Astrocyte (in vitro differentiated cells and primary cell): Measurements from ENCODE around the gene FCER1G. TPM values are rescaled to one million over a fixed set of nuclear protein-coding genes. Genes with fewer than 3 reads are reported as not detected.

Source experiments
- DNase-seq: peaks from one replicate; pipeline ENCODE4 v3.0.0-alpha.2; 2010; ENCODE audit warnings: low read depth
- FAIRE-seq: peaks from 2 replicates; lab custom pipeline; 2011; peaks lifted over from hg19 to GRCh38; lab: Jason Lieb, UNC
- H2AFZ ChIP-seq: 2 replicates; pipeline ENCODE4 v1.6.0; 2012; ENCODE audit warnings: low read depth, low read length, inconsistent platforms
- H3K27ac ChIP-seq: 2 replicates; pipeline ENCODE4 v1.5.1; 2011; ENCODE audit warnings: low read depth, low read length, inconsistent platforms
- H3K27me3 ChIP-seq: 2 replicates; pipeline ENCODE4 v1.6.0; 2011; ENCODE audit warnings: low read length, inconsistent platforms; ENCODE audit not compliant: insufficient read depth
- H3K36me3 ChIP-seq: 2 replicates; pipeline ENCODE4 v1.5.1; 2011; ENCODE audit warnings: low read length, inconsistent platforms; ENCODE audit not compliant: insufficient read depth
- H3K4me1 ChIP-seq: 2 replicates; pipeline ENCODE4 v1.5.1; 2011; ENCODE audit warnings: low read length, inconsistent platforms; ENCODE audit not compliant: insufficient read depth
- H3K4me2 ChIP-seq: 2 replicates; pipeline ENCODE4 v1.6.0; 2012; ENCODE audit warnings: low read length, inconsistent platforms
- H3K4me3 ChIP-seq: 2 replicates; pipeline ENCODE4 v1.5.1; 2011; ENCODE audit warnings: low read depth, mild to moderate bottlenecking, low read length, inconsistent platforms; ENCODE audit not compliant: insufficient read depth
- H3K79me2 ChIP-seq: 2 replicates; pipeline ENCODE4 v1.6.0; 2012; ENCODE audit warnings: mild to moderate bottlenecking, low read length, inconsistent platforms; ENCODE audit not compliant: insufficient read depth
- H3K9ac ChIP-seq: 2 replicates; pipeline ENCODE4 v1.6.0; 2012; ENCODE audit warnings: mild to moderate bottlenecking, low read length, inconsistent platforms
- H3K9me3 ChIP-seq: 2 replicates; pipeline ENCODE4 v1.5.1; 2012; ENCODE audit warnings: low read depth, mild to moderate bottlenecking, low read length, inconsistent platforms; ENCODE audit not compliant: insufficient read depth
- H4K20me1 ChIP-seq: 2 replicates; pipeline ENCODE4 v1.6.0; 2012; ENCODE audit warnings: low read length, inconsistent platforms; ENCODE audit not compliant: insufficient read depth
- H3K27ac Mint-ChIP-seq: one replicate; pipeline ENCODE4 v1.8.0; 2021; ENCODE audit warnings: mild to moderate bottlenecking, mixed read lengths; ENCODE audit not compliant: unreplicated experiment
- H3K27me3 Mint-ChIP-seq: one replicate; pipeline ENCODE4 v1.8.0; 2021; ENCODE audit warnings: low read depth, mixed read lengths; ENCODE audit not compliant: unreplicated experiment
- H3K36me3 Mint-ChIP-seq: one replicate; pipeline ENCODE4 v1.8.0; 2021; ENCODE audit warnings: low read depth, mixed read lengths; ENCODE audit not compliant: unreplicated experiment
- H3K4me1 Mint-ChIP-seq: one replicate; pipeline ENCODE4 v1.8.0; 2021; ENCODE audit warnings: low read depth, mixed read lengths; ENCODE audit not compliant: unreplicated experiment
- H3K4me3 Mint-ChIP-seq: one replicate; pipeline ENCODE4 v1.8.0; 2021; ENCODE audit warnings: mild to moderate bottlenecking, moderate library complexity, mixed read lengths; ENCODE audit not compliant: unreplicated experiment
- H3K9me3 Mint-ChIP-seq: one replicate; pipeline ENCODE4 v1.8.0; 2021; ENCODE audit warnings: mild to moderate bottlenecking, mixed read lengths; ENCODE audit not compliant: unreplicated experiment
- EZH2 ChIP-seq: IDR thresholded peaks from 2 replicates; pipeline ENCODE4 v1.6.1; 2012; ENCODE audit warnings: mild to moderate bottlenecking, low read length, inconsistent platforms; ENCODE audit not compliant: insufficient read depth
- total RNA-seq: library from RNA; stranded (reverse); gene quantifications from 2 replicates; pipeline ENCODE4 v1.2.1, GENCODE V29; 2021
- TF ChIP-seq, protein P1 (sequence below): IDR thresholded peaks from 2 replicates; pipeline ENCODE4 v1.5.1; 2011; ENCODE audit warnings: low read depth, mild to moderate bottlenecking, inconsistent platforms, low read length, moderate library complexity; ENCODE audit not compliant: insufficient read depth

FCER1G gene
- total RNA-seq, 1 donor from 2014 or later: 0.68 TPM

DNA sequence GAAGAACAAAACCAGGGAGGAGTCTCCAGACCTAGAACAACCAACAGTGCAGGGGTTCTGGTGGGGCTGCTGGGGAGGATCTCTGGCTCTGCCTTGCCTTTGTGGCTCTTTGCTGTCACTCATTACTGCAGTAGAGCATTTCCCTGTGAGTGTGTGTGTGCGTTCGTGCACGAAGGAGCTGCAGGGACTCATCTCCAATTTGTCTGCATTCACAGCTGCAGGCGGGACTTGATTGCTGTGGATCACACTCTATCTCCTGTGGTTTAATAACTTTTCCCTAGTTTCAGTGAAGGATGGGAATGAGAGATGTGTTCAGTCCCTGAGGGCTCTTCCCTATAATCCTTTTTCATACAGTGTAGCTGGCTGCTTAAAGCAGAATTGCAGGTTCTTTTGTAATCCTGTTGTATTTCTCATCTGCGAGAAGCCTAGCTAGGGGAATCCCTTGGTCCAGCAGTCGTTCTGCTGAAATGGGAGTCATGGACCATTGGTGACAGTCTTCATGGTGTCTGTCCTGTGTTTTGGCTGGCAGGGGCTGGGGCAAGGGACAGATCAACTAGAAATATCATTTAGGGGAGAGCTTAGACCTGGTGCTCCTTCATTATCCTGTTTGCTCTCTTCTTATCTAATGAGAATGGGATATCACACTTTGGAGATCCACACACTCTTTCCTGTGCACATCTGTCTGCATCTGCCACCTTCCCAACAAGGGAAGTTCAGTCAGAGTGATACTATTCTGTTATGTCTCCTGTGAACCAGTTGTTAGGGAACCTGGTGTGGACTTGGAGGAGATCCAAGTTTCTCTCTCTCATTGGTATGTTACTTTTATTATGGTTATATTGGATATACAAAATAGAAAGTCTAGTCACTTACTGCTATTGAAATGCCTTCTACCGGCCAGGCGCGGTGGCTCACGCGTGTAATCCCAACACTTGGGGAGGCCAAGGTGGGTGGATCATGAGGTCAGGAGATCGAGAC, 46.5 kb downstream of the FCER1G start:
- no peaks in the 10 kb centered on the region for H4K20me1 ChIP-seq
- H3K27ac ChIP-seq: no peak overlapping the region
- Mint-ChIP-seq H3K9me3 (peaks cover 12% of the 10 kb centered on the region), H3K4me1 (peaks cover 7% of the 10 kb centered on the region), H3K27ac (no peak overlapping the region), H3K4me3 (no peak overlapping the region), H3K27me3 (peaks cover 40% of the 10 kb centered on the region), H3K36me3 (peaks cover 3% of the 10 kb centered on the region)
- no peak overlapping the region for H2AFZ ChIP-seq
- H3K9ac ChIP-seq: no peak overlapping the region
- H3K4me3 ChIP-seq: no peak overlapping the region
- peaks cover 11% of the 10 kb centered on the region for H3K4me1 ChIP-seq
- DNase-seq (no peak), FAIRE-seq (no peak)
- peaks cover 8% of the 10 kb centered on the region for H3K9me3 ChIP-seq
- H3K27me3 ChIP-seq: peaks cover 40% of the 10 kb centered on the region
- no peak overlapping the region for H3K4me2 ChIP-seq
- no peaks in the 10 kb centered on the region for H3K79me2 ChIP-seq
- TF ChIP-seq, protein P1, sequence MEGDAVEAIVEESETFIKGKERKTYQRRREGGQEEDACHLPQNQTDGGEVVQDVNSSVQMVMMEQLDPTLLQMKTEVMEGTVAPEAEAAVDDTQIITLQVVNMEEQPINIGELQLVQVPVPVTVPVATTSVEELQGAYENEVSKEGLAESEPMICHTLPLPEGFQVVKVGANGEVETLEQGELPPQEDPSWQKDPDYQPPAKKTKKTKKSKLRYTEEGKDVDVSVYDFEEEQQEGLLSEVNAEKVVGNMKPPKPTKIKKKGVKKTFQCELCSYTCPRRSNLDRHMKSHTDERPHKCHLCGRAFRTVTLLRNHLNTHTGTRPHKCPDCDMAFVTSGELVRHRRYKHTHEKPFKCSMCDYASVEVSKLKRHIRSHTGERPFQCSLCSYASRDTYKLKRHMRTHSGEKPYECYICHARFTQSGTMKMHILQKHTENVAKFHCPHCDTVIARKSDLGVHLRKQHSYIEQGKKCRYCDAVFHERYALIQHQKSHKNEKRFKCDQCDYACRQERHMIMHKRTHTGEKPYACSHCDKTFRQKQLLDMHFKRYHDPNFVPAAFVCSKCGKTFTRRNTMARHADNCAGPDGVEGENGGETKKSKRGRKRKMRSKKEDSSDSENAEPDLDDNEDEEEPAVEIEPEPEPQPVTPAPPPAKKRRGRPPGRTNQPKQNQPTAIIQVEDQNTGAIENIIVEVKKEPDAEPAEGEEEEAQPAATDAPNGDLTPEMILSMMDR: no peak
- TF ChIP-seq EZH2: no peak
- no peaks in the 10 kb centered on the region for H3K36me3 ChIP-seq

DNA sequence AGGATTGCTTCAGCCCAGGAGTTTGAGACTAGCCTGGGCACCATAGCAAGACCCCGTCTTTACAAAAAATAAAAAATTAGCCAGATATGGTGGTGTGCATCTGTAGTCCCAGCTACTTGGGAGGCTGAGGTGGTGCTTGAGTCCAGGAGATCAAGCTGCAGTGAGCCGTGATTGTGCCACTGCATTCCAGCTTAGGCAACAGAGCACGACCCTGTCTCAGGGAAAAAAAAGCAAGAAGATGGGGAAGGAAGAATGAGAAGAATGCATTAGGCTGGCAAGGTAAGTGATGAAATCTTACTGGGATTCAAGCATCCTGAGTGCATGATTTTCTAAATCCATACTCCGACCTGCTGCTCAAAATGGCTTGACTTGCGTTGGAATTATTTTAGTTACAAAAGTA, 50.2 kb downstream of the FCER1G start:
- TF ChIP-seq EZH2: no peak
- TF ChIP-seq, protein P1: no peak
- no peak overlapping the region for H3K9ac ChIP-seq
- no peaks in the 10 kb centered on the region for H3K36me3 ChIP-seq
- no peaks in the 10 kb centered on the region for H3K9me3 ChIP-seq
- no peaks in the 10 kb centered on the region for H4K20me1 ChIP-seq
- FAIRE-seq (no peak), DNase-seq (no peak)
- no peak overlapping the region for H3K4me2 ChIP-seq
- peaks cover 16% of the 10 kb centered on the region for H3K27me3 ChIP-seq
- Mint-ChIP-seq H3K4me1 (peaks cover 10% of the 10 kb centered on the region), H3K27ac (no peak overlapping the region), H3K27me3 (peaks cover 16% of the 10 kb centered on the region), H3K9me3 (no peaks in the 10 kb centered on the region), H3K36me3 (no peaks in the 10 kb centered on the region), H3K4me3 (no peak overlapping the region)
- H3K4me1 ChIP-seq: peaks cover 6% of the 10 kb centered on the region
- no peak overlapping the region for H3K27ac ChIP-seq
- no peak overlapping the region for H3K4me3 ChIP-seq
- H3K79me2 ChIP-seq: no peaks in the 10 kb centered on the region
- no peak overlapping the region for H2AFZ ChIP-seq

DNA sequence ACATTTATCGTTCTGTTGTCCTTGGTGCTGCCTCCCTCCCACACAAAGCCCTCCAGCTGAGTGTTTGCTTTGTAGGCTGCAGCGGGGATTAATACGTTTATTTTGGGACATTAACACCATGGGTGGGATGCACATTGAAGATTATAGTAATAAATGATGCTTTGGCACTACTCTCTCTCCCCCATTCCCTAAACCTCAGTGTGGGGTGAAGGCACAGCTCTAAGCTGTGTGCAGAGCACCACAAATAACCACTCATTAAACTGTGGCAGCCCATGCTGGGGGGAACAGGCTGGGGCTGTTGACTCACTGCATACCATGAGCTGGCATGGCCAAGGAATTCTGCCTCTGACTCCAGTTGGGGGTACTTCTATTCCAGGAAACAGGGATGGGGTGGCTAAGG, 51.1 kb downstream of the FCER1G start:
- no peak overlapping the region for H3K4me3 ChIP-seq
- FAIRE-seq: no peak
- no peak for DNase-seq
- TF ChIP-seq, protein P1: no peak
- no peak for TF ChIP-seq EZH2
- Mint-ChIP-seq H3K4me3 (no peak overlapping the region), H3K36me3 (no peaks in the 10 kb centered on the region), H3K4me1 (peaks cover 10% of the 10 kb centered on the region), H3K27ac (peak overlapping the region; percentile 80), H3K27me3 (peaks cover 7% of the 10 kb centered on the region), H3K9me3 (no peaks in the 10 kb centered on the region)
- no peak overlapping the region for H2AFZ ChIP-seq
- H3K36me3 ChIP-seq: no peaks in the 10 kb centered on the region
- no peaks in the 10 kb centered on the region for H3K9me3 ChIP-seq
- peaks cover 8% of the 10 kb centered on the region for H3K27me3 ChIP-seq
- peaks cover 6% of the 10 kb centered on the region for H3K4me1 ChIP-seq
- H3K9ac ChIP-seq: no peak overlapping the region
- no peaks in the 10 kb centered on the region for H3K79me2 ChIP-seq
- peak overlapping the region; percentile 36 for H3K4me2 ChIP-seq
- no peaks in the 10 kb centered on the region for H4K20me1 ChIP-seq
- no peak overlapping the region for H3K27ac ChIP-seq
